HG02840 (cell line): ENCODE results near the gene RALGAPB.

ENCODE experiments used
- ATAC-seq: cut with Tn5 transposase; IDR thresholded peaks from one replicate; pipeline ENCODE4 v1.9.1; 2021; ENCODE audit warnings: mild to moderate bottlenecking, moderate library complexity, moderate number of reproducible peaks; ENCODE audit not compliant: unreplicated experiment, low FRiP score

Gene RALGAPB

DNA sequence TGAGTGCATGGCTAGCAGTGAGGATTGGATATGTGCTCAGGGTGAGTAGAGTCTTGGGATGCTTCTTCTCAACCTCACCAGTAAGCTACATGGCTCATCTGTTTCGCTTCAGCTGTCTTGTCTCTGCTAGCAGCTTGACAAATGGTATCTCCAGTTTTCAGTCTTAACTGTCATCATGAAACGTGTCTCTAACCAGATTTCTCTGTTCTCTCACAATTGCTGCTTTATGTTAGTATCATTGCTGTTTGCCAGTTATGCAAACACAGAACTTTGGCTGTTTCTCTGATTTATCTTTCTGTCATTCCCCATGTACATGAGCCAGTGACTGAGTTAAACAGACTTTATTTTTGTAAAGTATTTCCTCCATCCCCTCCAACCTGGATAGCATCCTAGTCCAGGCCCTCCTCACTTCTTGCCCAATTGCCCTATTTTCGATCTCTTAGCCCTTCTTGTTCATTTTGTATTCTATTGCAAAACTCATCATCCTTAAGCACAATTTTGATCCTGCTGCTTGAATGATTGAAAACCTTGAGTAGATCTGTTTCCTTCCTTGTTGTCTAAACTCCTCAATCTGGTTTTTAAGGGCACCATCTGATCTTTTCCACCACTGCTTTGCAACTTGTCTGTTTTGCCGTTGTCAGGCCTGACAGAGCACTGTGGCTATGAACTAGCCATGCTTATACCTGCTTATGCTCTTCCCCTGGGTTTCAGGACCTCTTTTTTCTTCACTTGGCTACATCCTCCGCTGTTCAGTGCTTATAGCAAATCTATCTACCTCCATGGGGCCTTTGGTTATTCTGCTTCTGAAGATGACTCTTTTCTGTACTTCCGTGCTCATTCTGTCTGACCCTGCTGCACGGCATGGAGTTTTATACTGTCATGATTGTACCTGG, 70.6 kb downstream of the RALGAPB start:
- no peak for ATAC-seq

DNA sequence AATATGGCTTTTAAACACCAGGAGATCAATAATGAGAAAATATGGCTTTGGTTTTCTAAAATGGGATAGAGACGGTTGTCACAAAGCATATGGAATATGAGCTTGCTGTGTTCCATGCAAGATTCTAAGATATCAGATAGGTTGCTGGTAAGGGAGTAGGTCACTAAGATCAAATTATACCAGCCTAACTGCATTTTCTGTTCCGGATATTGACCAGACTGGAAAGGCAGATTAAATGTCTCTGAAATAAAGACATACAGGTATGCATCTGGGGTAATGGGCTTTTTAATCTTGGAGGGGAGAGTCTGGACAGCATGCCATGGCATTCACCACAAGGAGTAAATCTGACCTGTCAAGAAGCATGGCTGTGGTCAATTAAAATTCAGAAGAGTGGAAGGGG, 73.1 kb downstream of the RALGAPB start:
- ATAC-seq = no peak

DNA sequence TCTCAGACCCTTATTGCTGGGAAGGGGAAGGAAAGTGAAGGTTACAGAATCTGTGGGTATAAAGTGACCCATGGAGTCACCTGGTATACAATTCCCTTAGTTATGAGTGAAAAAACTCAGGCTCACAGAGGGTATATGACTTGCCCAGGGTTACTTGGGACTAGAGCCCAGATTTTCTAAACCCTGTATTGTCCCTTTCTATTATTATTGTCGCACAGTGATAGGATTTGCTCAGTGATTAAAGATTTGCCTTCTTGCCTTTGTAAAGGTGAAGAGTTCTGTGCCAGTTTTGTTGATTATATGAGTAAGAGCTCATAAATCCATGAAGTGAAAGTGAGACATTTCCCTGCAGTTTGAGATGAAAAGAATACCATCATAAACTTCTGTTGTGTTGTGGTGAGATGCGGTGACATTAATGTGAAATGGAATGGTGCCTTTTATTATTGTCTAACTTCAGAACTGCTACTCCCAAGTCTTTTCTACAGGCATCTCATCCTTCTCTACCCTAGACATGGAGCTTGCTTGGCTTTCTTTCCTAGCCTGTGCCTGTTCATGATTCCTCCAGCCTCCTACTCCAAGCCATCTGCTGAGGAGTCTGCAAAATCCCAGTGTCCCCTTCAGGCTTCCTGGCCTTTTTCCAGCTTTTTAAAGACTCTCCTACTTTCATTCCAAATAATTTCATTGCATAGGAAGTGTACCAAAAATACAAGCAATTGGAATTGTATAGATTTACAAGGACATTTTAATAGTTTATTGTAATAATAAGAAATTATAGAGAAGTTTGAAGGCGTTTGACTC, 74.8 kb downstream of the RALGAPB start:
- ATAC-seq = no peak

DNA sequence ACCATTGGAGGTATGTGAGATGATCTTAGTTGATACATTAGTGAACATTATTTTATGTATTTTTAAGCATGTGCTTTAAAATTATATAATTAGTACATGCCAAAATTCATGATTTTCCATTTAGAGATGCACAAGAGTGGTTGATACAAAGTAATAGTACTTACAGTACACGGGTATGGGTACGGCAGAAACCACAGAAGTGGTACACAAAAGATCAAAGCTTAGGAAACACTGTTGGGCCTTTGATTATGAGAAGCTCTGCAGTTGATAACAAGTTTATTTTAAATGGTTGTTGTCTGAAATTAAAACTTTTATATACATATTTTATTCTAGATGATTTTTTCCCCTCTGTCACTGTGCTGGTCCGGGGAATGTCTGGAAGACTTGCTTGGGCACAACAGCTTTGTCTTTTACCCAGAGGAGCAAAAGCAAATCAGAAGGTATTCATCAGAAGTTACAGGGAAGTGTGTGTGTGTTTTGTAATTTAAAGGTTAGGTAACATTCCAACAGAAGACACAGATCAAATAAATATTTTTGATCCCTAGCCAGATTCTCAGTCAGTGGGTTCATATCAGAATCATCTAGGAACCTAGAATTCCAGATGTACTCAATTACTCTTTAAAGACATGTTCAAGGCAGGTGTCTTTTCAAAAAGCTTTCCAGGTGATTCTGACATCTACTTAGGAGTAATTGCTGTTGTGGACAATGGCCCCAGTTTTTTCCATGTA, 75.9 kb downstream of the RALGAPB start:
- no peak for ATAC-seq

DNA sequence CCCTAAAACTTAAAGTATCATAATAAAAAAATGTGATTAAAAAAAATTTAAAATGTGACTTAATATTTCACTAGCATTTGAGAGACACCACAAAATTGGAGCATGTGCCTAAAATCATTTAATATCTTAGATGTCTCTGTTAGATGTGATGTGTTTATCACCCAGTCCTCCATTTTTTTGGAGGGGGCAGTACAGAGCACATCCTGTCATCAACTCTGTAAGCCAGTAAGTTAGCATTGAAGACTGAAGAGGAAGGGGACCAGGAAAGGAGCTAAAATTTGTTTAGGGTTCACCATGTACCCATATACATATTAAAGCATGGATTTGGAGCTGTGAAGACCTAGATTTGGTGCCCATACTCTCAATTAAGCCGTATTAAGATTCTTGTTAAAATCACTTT, 77.6 kb downstream of the RALGAPB start:
- no peak for ATAC-seq

DNA sequence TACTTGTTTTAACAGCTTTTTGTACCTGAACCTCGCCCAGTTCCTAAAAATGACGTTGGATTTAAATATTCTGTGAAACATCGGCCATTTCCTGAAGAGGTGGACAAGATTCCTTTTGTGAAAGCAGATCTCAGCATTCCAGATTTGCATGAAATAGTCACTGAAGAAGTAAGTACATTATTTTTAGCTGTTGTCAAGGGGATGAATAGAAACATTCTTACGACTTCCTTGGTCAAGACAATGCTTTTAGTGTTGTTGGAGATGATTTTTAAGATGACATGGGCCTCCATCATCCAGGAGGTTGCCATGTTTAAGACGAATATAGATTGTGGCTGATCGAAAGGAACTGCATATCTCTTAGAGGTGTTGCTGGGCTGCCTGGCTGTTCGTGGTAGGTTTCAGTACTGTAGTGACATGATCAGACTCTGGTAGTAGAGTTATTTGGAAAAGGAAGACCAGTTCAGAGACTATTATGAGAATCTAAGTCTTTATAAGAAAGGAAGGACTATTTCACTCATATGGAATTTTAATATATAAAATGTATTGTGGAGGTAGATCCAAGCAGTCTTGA, 78.5 kb downstream of the RALGAPB start:
- ATAC-seq = no peak

DNA sequence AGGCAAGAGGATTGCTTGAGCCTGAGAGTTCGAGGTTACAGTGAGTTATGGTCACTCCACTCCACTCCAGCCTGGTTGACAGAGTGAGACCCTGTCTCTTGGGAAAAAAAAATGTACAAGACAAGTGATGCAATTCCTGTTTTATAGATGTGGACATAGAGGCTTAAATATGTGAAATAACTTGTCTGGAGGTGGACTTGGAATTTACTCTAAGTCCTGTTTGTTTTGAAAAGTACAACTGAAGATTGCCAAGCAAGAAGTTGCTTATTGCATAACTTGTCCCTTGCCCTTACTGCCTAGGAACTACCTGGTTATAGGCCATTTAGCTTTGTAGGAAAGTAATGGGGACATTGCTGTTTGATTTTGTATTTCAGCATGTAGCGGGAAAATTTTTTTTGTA, 82.3 kb downstream of the RALGAPB start:
- ATAC-seq = no peak

DNA sequence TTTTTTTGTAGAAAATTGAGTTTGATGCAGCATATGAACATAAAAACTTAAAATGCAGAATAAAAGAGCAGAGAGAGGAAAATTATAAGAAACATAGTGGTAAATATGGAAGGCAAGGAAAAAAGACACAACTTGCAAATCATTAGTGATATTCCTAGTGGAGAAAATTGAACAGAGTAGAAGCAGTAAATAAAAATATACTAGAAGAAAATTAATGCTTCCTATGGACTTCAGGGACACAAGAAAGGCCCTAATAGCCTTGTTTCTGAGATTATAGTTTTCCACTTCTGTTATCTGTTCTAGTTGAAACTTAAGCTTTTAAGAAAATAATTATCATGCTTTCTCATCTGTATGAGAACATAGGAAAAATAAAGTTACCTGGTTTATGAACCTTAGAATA, 82.8 kb downstream of the RALGAPB start:
- ATAC-seq = no peak

DNA sequence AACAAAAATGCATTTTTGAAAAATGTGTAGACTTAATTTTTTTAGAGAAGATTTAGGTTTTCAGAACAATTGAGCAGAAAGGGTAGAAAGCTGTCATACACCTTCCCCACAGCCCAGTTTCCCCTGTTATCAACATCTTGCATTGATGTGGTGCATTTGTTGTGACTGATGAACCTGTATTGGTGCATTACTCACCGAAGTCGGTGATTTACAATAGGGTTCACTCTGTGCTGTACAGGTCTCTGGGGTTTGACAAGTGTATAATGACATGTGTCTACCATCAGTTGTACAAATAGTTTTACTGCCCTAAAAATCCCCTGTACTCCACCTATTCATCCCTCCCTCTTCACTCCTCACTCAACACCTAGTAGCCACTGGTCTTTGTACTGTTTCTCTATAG, 84.5 kb downstream of the RALGAPB start:
- ATAC-seq = no peak

DNA sequence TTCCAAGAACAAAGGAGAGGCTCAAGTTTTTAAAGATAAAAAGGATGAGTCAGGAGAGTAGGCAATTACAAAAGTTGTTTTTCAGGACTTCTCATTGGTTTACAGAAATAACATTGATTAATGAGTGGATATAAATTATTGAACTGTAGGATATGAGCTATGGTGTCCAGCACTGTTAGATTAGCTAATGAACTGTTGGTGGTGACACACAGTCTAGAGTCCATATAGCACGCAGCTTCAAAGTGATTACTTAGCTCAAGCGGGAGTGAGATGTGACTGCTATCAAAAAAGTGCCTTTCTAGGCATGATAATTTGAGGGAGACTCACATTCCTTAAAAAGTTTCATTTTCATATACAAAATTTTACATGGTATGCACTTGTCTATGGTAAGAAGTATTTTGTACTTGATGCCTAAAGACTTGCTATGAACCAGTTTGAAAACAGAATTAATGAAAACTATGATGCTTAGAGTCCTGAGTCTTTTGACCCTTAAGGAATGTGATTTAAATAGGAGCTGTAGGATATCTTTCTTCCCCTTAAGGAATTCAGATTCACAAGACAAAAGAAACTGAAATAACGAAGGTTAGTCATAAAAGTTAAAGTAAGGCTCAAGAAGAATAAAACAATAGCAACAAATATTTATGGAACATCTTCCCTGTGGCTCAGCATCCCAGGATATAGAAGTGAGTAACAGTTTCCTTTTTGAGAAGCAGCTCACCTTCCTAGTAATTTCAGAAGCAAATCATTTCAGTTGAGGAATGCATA, 86.1 kb downstream of the RALGAPB start:
- ATAC-seq = no peak

DNA sequence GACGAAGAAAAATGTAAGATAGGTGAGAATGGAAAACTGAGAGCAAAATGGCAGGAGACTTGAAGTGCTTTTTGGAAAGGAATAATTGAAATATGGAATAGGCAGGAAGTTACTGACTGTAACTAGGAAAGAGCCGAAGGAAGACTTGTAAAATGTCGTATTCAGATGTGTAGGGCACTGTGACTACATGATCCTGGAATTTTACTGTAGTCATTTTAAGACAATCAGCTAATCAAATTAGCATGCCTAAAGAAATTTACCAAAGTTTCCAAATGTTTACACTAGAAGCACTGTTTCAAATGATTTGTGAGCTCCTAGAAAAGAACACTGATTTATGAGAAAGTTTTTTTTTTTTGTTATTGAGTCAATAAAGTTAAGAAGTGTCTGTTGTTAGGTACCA, 87.1 kb downstream of the RALGAPB start:
- no peak for ATAC-seq

DNA sequence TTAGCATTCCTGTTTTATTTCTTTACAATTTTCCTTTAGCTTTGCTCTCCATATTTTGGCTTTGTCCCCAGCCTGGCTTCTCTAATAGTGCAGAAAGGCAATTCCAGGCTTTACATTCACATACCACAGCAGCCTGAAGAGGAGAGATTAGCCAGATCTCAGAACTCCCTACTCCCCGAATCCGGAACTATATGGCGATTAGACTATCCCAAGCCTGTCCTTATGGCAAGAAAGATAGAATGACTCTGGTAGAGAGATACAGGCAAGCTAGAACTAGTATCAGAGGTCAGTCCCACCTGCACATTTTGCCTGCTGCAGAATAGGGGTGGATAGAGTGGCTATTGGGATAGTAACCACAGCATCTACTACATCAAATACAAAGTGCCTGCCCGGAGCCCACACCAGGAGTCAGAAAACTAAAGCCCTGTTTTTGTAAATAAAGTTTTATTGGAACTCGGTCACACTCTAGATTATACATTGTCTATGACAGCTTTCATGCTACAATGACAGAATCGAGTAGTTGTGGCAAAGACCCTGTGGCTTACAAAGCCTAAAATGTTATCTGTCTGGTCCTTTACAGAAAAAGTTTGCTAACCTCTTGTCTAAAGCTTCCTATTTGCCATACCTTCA, 91.3 kb downstream of the RALGAPB start:
- no peak for ATAC-seq

DNA sequence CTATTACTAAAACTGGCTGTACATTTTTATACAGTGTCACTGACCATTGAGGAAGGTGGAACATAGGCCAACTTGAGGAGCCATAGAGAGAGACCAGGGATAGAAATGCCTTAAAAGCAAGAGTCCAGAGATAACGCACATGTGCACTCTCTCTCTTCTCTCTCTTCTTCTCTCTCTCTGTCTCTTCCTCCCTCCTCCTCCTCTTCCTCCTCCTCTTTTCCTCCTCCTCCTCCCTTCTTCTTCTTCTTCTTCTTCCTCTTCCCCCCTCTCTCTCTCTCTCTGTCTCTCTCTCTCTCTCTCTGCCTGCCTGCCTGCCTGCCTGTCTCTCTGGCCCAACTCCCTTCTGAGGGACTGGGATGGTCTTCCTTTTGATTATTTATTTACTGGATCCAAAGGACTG, 92.0 kb downstream of the RALGAPB start:
- ATAC-seq = no peak

DNA sequence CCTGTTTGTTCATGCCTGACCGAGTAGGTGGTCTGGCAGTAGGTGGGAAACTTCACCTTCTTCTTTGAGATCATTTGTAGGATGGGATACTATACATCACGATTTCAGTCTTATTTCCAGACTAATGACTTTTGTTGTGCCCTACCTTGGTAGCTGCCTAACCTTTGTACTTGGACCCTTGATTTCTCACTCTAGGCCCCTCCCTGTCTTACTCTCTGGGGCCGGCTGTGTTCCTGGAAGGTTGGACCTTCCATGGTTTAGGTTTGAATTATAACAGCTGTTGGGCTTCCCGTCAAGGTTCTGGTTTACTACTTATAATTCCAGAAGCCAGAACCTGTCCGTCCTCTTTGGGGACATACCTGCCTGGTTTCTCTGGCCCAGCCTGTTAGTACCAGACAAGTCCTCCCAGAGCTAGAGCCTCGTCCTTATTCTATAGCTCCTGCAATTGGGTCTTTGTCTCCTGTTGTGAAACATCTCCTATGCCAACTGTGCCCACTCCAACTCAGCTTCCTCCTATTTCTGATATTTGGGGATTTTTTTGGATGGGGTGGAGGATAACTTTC, 93.5 kb downstream of the RALGAPB start:
- no peak for ATAC-seq

DNA sequence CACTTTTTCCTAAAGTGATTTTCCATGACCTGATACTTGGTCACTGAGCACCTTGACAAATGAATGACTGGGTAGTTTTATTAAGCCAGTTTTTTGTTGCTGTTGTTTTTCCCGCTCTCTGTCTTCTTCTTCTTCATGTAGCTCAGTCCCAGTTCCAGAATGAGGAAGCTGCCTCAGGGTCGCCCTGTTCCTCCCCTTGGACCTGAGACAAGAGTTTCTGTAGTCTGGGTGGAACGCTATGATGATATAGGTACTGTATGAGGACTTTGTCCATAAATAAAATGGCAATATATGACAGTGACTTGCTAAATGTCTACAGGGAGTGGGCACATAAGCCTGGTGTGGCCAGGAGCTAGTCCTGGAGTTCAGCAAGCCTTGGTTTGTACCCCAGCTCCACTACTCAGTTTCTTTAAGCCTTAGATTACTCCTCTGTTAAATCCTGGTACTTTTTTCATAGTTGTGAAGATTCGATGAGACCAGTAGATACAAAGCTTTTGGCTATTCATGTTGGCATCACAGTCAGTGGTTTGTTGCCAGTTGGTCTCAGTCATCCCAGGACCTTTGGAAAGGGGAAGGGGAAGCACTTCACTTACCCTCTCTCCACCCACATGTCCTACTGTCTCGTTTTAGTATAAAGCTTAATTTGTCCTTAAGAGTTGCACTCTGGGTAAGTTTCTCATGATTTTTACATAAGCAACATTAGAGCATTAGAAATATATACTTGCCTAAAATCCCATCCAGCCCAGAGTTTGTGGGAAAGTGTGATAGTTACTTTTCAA, 97.3 kb downstream of the RALGAPB start:
- ATAC-seq = no peak

DNA sequence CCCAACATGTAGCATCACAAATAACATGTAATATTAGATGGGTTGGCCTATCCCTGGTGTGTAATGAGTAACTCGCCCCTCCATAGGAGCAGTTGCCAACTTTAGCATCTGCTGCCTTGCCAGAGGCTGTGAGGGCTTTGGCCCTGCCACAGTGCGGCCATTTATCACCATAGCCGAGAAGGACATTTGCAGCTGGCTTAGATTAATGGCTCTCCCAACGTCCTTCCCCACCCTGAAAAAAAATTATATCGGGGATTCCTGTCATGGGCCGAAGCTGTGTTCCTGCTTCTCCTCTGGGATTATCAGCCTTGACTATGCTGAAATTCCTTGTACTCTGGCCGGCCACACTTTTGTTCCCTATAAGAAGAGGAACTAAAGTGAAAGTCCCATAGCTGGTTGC, 100.8 kb downstream of the RALGAPB start:
- ATAC-seq = no peak

DNA sequence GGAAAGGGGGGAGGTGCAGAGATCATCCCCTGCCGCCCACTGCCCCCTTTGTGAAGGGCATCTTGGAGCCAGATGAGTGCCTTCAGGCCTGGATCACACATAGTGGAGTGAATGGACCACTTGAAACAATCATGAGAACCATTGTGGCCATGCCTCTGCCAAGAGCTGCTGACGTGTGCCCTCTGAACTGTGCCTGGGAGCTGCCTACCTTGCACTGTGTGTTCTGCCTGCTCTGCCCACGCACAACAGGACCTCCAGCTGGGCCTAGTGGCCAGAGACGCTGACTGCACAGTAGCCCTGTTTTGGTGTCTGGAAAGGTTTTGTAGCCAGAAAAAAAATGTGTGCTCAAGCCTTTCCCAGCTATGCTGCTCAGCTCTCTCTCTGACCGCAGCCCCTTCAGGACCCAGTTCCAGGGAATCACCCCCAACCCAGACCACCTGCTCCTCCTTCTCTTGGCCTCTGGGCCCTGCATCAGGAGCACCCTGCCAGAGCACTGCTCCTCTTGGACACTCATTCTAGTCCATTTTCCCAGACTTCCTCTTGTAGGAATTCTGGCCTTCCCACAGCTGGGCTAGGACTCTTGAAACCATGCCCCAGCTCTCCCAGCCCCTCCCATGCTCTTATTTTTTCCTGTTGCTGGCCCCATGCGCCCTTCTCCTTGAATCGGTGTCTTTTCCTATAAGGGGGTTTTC, 106.7 kb downstream of the RALGAPB start:
- no peak for ATAC-seq

DNA sequence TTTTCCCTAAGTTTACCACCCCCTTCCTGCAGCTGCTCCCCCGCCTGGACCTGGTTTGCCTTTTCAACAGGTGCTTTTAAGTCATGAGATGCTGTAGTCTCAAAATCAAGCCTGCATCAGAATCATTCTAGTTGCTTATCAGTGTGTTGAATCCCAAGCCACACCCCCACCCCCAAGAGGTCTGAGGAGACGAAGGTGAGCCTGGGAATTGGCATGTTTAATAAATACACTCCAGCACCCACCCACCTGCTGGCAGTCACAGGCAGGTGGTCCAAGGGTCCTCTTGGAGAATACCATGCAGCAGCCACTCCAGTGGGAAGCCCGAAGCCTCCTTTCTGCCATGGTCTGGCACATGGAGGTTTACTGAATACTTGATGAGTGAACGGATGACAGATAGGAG, 107.3 kb downstream of the RALGAPB start:
- no peak for ATAC-seq
